ENCODE results near the gene CACNA1C.

Gene CACNA1C

GRCh38 chr12:2286047-2286446, 233.3 kb downstream of the CACNA1C start:
- no peak overlapping the region for H3K4me3 ChIP-seq (ENCODE audit: low read length)
- no peak for DNase-seq (ENCODE audit: low read depth)
- no peak for TF ChIP-seq CTCF (IDR thresholded peaks at IDR 0.05; ENCODE audit: insufficient read depth, low read depth, low read length, missing control alignments)

- TF ChIP-seq CTCF (IDR thresholded peaks at IDR 0.05; ENCODE audit: insufficient read depth, low read depth, low read length, missing control alignments) = no peak
- no peak for DNase-seq (ENCODE audit: low read depth)
Observed at GRCh38 chr12:2286461-2287131, 233.8 kb downstream of the CACNA1C start.

GRCh38 chr12:2287151-2287550, 234.4 kb downstream of the CACNA1C start:
- no peak overlapping the region for H3K4me3 ChIP-seq (ENCODE audit: low read length)
- DNase-seq (ENCODE audit: low read depth) = no peak
- no peak for TF ChIP-seq CTCF (IDR thresholded peaks at IDR 0.05; ENCODE audit: insufficient read depth, low read depth, low read length, missing control alignments)

More at GRCh38 chr12:2286461-2287131, 233.8 kb downstream of the CACNA1C start:
- no peak overlapping the region for H3K4me3 ChIP-seq (ENCODE audit: low read length)

- H3K4me3 ChIP-seq (ENCODE audit: low read length) = no peak overlapping the region
- DNase-seq (ENCODE audit: low read depth) = no peak
- TF ChIP-seq CTCF (IDR thresholded peaks at IDR 0.05; ENCODE audit: insufficient read depth, low read depth, low read length, missing control alignments) = no peak
Observed at GRCh38 chr12:2287589-2287988, 234.8 kb downstream of the CACNA1C start.

GRCh38 chr12:2288001-2288400, 235.2 kb downstream of the CACNA1C start:
- DNase-seq (ENCODE audit: low read depth) = no peak
- no peak overlapping the region for H3K4me3 ChIP-seq (ENCODE audit: low read length)
- TF ChIP-seq CTCF (IDR thresholded peaks at IDR 0.05; ENCODE audit: insufficient read depth, low read depth, low read length, missing control alignments) = no peak

- TF ChIP-seq CTCF (IDR thresholded peaks at IDR 0.05; ENCODE audit: insufficient read depth, low read depth, low read length, missing control alignments) = no peak
- DNase-seq (ENCODE audit: low read depth) = no peak
- H3K4me3 ChIP-seq (ENCODE audit: low read length) = no peak overlapping the region
Observed at GRCh38 chr12:2288471-2288870, 235.7 kb downstream of the CACNA1C start.

- no peak for DNase-seq (ENCODE audit: low read depth)
- TF ChIP-seq CTCF (IDR thresholded peaks at IDR 0.05; ENCODE audit: insufficient read depth, low read depth, low read length, missing control alignments) = no peak
- no peak overlapping the region for H3K4me3 ChIP-seq (ENCODE audit: low read length)
Observed at GRCh38 chr12:2288875-2289274, 236.1 kb downstream of the CACNA1C start.

Data from epithelial cell of esophagus (primary cell).